GM21515 (cell line): ENCODE measurements around the gene SLC7A5.
"Not testable (repeated sequence)": the region's sequence is repeated elsewhere in the genome, so short reads cannot be mapped to it uniquely, and the experiment has no call there.

ENCODE experiments used
- ATAC-seq: cut with Tn5 transposase; IDR thresholded peaks from one replicate; pipeline ENCODE4 v1.9.1; 2021; ENCODE audit not compliant: unreplicated experiment

SLC7A5 gene

DNA sequence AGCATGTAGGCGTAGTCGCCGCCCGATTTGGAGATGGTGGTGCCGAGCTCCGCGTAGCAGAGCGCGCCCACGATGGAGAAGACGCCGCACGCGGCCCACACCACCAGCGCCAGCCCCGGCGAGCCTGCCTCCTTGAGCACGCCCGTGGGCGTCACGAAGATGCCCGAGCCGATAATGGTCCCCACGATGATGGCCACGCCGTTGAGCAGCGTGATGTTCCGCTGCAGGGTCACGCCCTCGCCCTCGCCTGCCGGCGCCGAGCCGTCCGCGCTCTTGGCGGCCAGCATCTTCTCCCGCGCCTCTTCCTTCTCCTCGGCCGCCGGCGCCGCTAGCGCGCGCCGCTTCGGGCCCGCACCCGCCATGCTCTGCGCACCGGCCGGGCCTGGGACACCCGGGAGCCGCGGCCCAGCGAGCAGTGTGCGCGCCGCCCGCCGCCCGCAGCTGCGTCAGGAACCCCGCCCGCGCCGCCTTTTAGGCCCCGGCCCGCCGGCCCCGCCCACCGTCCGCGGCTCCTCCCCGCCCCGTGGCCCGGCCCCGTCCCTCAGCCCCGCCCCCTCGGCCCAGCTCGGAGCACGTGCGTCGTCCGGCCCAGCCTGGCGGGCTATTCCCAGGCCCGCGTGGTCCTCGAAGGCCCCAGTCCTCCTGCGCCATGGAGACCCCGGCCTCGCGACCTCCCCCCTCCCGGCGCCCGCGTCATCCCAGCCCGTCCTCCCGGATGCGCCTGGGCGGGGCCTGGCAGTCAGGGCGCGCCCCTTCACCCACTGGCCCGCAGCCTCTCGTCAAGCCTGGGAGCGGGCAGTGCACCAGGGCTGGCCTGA lies at the start of gene SLC7A5:
TSS of gene SLC7A5 (minus strand) at position 447 of the 818 bp plus-strand sequence. CDS start at position 362, 85 bp downstream.
- peak; percentile 55 for ATAC-seq

DNA sequence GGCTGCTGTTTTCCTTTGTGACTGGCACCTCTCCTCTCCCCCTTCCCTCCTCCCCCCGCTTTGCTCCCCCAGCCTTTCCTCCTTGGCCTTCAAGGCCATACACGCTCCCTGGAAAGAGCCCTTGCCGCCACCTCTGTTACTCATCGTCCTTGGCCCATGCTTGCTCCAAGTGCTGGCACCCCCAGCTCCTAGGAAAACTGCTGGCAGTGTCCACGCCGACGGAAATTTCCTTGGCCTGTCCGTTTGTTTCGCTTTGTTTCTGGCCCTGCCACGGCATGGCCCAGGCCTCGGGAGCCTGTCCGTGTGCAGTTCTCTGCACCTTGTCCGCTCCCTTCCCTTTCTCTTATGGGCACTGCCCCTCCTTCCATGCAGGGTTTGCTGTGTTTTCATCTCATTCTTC lies 49.0 kb upstream of the SLC7A5 start:
- no peak for ATAC-seq

DNA sequence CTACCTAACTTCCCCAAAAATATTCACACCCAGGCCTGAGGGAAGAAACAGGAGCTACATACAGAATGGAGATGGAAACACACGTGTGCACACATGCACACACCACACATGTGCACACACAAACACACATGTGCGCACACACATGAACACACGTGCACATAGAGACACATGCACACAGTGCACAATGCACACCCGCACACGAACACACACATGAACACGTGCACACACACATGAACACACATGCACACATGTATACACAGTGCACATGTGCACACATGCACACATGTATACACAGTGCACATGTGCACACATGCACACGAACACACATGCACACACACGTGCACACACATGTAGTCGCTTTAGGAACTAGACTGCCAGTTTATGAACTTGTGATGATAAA lies 48.2 kb upstream of the SLC7A5 start:
- no peak for ATAC-seq

DNA sequence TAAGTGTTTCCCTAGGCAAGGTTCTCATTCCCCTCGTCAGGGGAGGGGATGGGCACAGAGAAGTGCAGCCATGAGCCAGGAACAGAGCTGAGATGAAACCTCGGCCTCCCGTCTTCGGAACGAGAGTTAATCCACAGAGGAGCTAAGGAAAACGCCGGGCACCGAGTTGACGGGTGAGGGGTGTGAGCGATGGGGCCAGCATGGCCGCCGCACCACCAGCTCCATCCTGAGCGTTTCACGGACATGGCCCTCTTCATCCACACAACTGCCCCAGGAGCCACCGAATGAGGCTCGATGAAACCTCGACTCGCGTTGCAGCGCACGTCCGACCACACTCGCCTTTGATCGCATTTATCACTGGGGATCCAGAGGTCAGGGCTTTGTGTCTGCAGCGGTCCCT lies 45.5 kb upstream of the SLC7A5 start:
- no peak for ATAC-seq

DNA sequence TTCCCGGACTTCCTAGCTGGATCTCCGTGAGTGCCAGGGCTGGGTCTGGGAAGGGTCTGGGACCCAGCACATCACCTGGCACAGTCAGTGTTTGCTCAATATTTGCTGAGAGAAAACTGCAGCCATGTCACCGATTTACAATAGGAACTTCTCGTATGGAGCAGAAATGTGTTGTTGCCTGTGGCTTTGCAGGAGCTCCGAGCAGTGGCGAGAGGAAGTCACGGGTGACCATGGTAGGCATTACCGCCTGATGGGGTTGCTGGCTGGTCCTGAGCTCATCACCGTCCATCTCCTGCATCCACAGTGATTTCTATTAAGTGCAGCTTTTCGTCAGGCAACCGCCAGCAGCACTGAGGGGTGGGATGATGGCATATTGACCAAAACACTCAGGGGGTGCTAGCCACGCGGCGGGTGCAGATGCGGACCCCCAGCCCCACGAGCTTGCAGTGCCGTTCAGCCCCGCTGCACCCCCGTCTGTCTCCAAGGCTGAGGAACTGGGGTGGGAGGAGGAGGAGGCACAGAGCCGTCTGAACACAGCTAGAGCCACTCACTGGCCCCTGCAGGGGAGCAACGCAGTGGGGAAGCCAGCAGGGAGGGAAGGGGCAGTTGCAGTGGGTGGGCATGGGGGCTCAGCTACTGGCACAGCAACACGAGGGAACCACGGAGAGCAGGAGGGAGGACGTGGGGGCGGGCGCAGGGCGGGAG lies 44.9 kb upstream of the SLC7A5 start:
- not testable (repeated sequence) for ATAC-seq

DNA sequence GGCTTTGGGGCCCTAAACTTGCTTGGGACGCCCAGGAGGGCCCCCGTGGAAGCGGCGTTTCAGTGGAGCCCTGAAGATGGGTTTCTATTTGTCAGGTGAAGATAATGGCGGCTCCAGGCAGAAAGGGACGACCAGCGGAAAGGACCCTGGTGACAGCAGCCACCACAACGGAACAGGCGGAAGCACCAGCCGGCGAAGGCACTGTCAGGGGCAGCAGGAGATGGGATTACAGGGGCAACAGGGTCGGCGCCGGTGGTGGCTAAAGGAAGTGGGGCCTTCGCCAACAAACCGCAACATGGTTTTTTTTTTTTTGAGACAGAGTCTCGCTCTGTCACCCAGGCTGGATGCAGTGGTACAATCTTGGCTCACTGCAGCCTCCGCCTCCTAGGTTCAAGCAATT lies 43.4 kb upstream of the SLC7A5 start:
- ATAC-seq: not testable (repeated sequence)

DNA sequence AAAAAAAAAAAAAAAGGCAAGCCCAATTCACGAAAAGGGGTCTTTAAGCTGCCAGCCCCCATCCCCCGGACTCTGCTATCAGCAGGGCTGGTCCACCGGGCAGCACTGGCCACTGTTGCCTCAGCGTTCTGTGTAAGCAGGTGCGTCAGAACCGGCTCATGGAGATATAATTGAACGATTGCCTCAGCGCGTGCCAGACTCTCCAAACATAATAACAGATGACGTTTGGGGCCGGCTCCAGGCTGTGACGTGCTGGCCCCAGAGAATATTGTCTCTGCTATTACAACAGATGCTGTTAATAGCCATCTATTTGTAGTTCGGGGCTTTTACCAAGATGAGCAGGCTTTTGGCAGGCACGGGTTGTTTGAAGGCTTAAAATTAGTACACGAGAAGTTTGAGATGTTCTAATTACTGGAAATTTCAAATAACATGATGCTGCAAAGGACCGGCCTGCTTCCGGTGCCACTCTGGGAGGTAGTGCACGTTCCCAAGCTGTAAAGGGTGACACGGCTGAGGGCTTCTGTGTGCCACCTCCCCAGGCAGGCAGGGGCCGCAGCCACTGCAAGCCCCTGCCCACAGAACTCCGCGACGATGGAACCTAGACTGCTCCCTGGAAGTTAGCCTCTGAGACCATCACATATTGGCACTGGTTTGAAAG lies 41.9 kb upstream of the SLC7A5 start:
- not testable (repeated sequence) for ATAC-seq

DNA sequence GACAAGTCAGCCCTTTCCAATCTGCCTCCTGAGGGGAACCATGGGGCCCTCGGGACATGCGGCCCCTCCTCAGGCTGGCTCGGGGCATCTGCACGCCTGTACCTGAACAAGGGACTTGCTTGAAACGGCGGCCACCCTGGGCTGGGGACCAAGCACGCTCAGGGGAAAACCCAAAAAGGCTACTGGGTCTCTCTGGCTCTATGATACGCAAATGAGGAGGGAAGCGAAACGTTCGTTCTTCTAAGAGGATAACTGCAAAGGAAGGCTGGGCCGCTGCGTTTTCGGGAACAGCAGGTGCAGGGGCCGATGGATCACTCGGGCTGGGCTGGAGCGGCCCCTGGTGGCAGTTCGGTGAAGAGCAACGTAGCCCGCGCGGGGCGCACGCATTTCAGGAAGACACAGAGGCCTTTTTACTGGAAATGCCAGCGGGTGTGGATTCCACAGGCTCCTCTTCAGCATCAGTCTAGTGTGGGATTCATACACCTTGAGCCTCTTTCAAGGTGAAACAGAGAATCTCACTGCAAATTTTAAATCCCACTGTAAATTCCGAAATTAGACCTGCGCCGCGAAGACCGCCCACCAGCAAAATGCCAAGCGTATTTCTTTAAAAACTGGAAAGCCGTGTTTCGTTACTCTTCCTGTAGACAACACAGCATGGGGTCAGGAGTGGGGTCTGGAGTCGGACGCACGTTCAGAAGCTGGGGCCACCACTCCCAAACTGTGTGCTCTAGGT lies 40.1 kb upstream of the SLC7A5 start:
- ATAC-seq: peak; percentile 86

DNA sequence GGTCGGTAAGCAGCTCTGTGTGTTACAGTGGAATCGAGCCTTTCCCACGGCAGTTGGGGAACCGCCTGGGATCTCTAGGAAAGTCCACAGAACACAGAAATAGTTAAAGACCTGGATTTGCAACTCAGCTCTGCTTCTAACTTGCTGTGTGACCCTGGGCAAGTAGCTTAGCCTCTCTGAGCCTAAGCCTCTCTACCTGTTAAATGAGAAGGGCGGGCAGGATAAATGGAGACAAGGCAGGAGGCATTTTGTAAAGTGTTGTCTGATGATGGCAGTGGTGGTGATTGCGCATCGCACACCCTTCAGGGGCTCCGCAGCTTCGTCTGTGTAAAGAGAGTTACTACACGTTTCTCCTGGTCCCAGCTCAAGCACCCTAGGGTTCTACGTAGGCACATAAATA lies 38.8 kb upstream of the SLC7A5 start:
- ATAC-seq: not testable (repeated sequence)

DNA sequence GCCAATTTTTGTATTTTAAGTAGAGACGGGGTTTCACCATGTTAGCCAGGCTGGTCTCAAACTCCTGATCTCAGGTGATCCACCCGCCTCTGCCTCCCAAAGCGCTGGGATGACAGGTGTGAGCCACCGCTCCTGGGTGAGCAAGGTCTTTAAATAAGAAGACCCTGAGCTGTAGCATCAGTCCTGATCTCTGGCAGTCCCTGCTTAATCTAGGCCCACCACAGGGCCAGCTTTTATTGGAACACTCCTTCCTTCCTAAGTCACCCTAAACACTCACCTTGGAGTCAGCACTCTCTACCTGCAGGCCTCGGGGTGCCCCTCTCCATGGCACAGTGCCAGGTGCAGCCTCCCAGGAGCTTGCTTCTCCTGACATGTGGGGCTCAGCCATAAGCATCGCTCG lies 36.2 kb upstream of the SLC7A5 start:
- not testable (repeated sequence) for ATAC-seq

DNA sequence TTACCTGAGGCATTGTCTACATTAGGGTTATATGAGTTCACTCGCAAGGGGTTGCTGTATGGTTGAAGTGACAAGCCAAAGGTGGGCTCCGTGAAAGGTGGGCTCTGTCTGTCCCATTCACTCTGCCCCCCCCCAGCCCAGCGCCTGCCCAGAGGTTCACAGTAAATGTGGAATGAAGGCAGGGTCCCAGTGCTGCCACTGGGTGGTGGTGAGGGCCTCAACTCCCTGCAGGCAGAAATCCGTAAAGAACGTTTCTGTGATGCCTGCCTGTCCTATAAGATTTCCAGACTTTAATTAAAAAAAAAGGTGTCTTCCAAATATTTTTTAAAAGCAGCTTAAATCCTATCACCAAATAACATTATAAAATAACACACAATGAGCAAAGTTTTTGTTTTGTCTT lies 35.7 kb upstream of the SLC7A5 start:
- not testable (repeated sequence) for ATAC-seq

DNA sequence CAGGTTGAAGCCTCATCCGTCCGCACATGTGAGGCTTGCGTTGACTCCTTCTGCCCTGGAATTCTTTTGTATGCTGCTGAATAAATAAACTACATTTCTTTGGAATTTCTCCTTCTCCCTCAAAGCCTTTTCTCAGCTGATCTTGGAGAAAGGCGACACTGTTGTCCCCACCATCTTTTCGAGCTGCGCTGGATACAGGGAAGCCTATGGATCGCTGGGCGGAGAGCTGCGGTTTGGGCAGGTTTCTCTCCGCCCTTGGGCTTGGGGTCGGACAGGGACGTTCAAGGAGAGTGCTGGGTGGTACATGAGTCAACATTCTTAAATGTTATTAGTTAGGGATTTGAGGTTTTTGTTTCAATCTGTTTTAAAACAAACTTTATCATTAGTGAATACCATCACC lies 31.2 kb upstream of the SLC7A5 start:
- ATAC-seq: not testable (repeated sequence)

DNA sequence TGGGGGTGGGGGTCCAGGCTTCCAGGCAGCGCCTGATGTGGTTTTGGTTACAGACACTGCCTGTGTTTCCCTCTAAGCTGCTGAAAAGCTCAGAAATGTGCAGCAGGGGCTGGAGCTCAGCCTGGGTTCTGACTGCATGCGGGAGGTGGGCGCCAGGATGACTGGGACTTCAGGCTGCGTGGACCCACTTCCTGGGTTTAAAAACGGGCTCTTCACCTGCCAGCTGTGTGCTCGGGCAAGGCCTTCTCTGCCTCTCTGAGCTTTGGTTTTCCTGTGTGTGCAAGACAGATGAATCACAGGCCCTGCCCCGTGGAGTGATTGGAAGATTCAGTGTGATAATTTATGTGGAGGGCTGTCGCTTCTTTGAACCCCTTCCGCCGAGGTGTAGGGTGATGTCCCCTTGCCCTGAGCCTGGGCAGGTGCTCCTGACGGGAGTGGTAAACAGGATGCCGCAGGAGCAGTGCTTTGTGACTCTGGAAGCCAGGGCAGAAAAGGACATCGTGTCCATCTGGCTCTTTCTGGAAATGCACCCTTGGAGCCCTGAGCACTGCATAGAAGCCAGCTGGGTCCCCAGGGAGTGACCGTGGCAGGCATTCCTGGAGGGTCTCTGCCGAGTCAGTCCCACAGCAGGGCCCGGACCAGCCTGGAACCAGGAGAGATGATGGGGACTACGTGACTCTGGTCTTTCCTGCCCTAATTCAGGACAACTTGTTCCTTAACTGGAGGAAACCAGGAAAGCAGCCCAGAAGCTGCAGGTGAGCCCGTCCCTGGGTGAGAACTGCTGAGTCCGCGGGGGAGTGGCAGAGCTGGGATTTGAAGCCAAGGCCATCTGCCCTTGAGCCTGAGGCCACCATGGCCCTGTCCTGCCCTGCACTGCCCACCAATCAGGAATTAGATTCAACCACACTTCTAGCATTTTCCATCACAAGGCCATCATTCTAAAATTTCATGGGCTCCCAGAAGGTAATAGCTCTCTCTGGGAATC lies 28.5 kb upstream of the SLC7A5 start:
- ATAC-seq: no peak

DNA sequence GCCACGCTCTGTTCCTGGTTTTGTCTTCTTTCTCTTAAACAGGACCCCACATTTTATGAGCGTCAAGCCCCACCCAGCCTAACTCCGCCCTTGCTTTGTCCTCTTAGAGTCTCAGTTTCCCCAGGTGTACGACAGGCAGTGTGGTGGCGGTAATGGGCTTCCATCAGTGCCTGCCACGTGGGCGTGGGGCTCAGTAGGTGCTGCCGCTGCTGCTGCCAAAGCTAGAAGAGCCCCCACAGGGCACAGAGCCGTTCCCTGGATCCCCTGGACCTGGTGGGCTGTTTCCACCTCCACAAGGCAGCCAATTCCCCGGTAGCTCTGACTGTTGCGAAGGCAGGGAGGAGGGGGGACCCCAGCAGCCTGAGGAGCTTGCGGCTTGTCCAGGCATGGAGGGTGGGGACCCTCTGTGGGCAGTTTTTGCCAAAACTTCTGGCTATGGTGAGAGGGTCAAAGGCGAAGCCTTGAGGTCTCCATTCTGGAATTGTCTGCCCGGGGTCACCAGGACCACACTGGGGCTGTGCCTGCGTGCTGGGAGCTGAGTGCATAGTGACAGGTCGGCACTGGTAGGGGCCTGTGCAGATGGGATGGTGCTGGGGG lies 27.7 kb upstream of the SLC7A5 start:
- ATAC-seq: not testable (repeated sequence)

DNA sequence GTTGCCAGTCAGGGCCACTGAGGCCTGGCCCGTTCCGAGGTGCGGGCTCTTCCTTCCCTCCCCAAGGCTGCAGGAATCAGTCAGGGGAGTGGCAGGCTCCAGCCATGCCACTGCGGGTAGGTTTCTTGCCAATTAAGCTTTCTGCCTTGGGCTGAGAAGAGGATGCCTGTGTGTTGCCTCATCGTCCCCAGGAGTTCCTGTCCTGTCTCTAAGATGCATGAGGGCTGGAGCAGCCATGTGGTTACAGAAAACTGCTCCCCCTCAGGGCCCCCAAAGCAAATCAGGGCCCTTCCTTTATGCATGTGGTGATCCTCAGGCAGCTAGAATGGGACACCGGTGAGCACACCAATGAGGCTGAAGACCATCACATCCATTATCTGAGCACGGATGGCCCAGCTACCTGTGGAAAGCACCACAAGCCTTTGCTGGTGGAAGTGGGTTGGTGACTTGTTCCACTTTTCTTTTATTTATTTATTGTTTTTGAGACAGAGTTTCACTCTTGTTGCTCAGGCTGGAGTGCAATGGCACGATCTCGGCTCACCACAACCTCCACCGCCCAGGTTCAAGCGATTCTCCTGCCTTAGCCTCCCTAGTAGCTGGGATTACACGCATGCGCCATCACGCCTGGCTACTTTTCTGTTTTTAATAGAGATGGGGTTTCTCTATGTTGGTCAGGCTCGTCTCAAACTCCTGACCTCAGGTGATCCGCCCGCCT lies 27.0 kb upstream of the SLC7A5 start:
- not testable (repeated sequence) for ATAC-seq

DNA sequence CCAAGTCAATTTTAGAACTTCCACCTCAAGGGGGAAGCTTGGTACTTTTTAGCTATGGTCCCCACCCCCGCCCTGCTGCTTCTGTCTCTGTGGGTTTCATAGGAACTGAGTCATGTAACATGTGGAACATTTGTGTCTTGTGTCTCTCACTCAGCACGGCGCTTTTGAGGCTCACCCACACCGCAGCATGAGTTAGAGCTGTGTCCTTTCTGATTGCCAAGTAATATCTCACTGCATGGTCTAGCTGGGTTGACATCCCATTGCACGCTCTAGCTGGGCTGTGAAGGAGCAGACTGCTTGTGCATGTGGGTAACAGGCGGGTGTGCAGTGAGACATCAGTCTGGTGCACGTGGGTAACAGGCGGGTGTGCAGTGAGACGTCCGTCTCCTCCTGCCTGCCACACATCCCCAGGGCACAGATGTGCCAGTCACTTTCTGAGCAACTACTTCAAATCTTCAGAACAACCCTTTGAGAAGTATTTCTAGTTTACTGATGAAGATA lies 26.4 kb upstream of the SLC7A5 start:
- ATAC-seq: peak; percentile 61

DNA sequence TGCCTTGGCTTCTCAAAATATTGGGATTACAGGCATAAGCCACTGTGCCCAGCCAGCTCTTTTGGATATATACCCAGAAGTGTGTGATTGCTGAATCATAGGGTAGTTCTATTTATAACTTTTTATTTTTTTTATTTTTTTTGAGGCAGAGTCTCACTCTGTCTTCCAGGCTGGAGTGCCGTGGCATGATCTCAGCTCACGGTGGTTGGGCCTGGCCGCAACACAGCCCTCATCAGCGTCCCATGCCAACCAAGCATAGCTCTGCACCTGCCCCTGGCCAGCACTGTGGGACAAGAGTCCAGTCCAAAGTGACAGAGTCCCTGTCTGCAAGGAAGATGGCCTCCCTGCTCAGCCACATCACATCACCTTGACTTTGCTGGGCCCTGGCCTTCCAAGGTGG lies 24.7 kb upstream of the SLC7A5 start:
- not testable (repeated sequence) for ATAC-seq

DNA sequence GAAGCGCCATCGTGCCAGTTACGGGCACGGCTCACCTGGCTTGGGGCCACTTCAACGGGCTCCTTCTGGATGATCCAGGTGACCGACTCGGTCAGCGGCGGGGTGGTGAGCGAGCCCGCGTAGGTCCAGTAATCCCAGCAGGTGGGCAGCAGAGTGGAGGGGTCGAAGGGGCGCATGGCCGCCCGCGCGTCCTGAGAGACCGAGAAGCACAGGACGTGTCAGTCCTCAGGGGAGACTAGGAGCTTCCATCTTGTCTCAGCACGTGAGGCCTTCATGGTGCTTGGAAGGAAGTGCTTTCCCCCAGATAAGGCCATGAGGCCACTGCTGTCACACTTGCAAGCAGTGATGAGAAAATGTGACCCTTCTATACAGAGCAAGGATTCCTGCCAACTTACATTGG lies 22.5 kb upstream of the SLC7A5 start:
- no peak for ATAC-seq

DNA sequence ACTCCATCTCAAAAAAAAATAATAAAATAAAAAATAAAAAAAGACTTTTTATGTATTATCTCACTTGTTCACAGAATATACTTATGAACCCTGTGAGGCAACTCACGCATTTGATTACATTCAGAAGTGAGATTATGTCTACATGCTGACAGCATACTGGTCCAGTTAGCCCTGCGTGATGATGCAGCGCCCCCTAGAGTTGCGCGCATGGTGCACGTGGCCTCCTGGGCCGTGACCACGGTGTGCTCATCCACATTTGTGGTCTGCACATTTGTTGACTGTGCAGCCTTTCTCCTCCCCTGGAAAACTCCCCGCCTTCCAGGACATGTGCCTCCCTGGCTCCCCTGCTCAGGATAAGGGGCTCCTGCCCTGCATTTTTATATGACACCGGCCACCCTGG lies 20.5 kb upstream of the SLC7A5 start:
- ATAC-seq: not testable (repeated sequence)
